IPS-18c (cell line): Measurements from ENCODE around the gene ANO8.
A peak's percentile ranks its signal among the peaks of the same experiment; 100 is the strongest.
"Not testable (repeated sequence)": the region's sequence is repeated elsewhere in the genome, so short reads cannot be mapped to it uniquely, and the experiment has no call there.

Experiments
- H3K4me3 ChIP-seq: 2 replicates; pipeline ENCODE4 v1.7.0; 2013; ENCODE audit warnings: low read depth, mild to moderate bottlenecking, low read length, moderate library complexity; ENCODE audit not compliant: insufficient read depth
- H3K9me3 ChIP-seq: one replicate; pipeline ENCODE4 v1.6.1; 2013; ENCODE audit warnings: mild to moderate bottlenecking, low read length, moderate library complexity; ENCODE audit not compliant: control insufficient read depth, insufficient read depth

The ANO8 gene

DNA sequence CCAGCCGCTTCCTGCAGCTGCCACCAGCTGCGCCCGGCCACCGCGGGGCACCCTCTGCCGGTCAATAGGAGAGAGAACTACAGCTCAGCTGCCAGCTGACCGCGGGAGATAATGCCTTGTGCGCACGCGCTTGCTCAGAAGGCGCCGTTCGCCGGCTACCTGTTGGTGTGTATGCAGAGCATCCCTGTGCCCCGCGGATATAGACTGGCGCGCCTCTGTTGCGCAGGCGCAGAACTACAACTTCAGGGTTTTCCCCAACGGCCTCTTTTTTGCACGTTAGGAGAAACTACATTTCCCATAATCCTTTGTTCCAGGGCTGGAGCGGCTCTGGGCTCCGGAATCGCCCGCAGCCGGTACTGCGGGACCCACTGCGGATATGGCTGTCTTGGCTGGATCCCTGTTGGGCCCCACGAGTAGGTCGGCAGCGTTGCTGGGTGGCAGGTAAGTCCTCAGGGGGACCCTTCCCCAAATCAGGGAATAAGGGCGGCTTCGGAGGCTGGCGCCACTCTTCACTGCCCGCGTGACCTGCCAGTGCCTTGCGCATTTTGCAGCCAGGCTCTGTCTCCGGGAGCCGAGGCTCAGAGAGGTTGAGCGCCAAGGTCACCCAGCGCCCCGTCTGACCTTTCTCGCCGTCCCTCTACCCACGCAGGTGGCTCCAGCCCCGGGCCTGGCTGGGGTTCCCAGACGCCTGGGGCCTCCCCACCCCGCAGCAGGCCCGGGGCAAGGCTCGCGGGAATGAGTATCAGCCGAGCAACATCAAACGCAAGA, 29.0 kb downstream of the ANO8 start, which contains the start of gene MRPL34:
Gene MRPL34 (plus strand): TSS at position 356 of the 768 bp plus-strand sequence. CDS start 21 bp downstream, at position 377.
- peak within 1 kb of the TSS; percentile 85 for H3K4me3 ChIP-seq
- H3K9me3 ChIP-seq, result peaks cover 4% of the 10 kb centered on the region

DNA sequence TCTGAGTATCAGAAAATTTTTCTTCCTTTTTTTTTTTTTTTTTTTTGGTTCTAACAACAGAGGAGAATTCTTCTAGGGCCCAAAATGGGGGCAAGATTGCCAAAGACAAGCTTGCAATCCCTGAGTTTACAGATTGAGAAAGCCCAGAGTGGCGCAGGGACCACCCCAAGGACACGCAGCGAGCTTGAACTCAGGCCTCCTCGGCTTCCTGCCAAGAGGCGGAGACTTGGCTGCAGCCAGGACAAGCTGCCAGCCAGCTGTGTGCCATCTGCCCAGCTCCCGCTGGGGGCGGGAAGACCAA, 29.5 kb downstream of the ANO8 start:
- Histone ChIP-seq H3K9me3 (peaks cover 4% of the 10 kb centered on the region), H3K4me3 (peak overlapping the region; percentile 34; the same call in 1 of the 2 replicates)

DNA sequence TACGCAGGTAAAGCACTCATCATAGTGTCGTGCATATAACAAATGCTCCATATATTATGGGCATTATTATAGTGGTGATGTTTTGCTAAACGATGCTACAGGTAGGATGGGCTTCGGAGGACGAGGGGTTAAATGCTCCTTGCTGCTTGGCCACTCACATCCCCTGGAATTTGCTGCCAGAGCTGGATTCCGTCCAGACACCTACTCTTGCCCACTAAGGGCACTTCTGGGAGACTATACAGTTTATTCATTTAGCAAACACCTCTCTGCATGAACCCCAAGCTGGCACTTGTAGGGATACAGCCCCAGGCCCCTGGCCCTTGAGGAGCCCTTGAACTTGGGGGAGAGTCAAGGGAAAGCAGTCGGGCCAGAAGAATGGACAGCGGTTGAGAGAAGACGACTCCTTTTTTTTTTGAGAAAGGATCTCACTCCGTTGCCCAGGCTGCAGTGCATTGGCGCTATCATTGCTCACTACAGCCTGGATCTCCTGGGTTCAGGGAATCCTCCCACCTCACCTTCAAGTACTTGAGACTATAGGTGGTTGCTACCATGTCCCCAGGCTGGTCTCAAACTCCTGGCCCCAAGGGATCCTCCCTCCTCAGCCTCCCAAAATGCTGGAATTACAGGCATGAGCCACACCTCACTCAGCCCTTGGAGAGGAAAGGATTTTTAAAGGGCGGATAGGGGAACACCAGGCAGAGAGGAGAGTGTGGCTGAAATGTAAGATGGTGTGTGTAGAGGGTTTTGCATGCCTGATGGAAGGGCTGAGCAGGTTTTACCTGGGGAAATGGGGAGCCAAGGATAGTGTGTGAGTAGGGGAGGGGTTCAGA, 30.1 kb downstream of the ANO8 start:
- H3K4me3 ChIP-seq, result peak overlapping the region; percentile 34; the same call in 1 of the 2 replicates

DNA sequence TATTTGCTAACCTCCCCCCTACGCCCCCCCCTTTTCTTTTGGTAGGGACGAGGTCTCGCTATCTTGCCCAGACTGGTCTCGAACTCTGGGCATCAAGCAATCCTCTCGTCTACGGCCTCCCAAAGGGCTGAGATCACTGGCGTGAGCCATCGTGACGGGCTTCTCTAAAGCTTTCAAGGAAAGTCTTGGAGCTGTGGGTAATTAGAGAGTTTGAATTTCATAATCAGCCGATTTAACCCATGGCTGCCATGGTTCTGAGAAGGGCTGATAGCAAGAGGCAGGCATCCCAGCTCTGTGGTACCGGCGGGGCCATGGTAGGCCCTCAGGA, 30.8 kb downstream of the ANO8 start:
- Histone ChIP-seq H3K9me3 (no peaks in the 10 kb centered on the region), H3K4me3 (no peak overlapping the region)

More for the DNA sequence above, 30.1 kb downstream of the ANO8 start:
- no peaks in the 10 kb centered on the region for H3K9me3 ChIP-seq

DNA sequence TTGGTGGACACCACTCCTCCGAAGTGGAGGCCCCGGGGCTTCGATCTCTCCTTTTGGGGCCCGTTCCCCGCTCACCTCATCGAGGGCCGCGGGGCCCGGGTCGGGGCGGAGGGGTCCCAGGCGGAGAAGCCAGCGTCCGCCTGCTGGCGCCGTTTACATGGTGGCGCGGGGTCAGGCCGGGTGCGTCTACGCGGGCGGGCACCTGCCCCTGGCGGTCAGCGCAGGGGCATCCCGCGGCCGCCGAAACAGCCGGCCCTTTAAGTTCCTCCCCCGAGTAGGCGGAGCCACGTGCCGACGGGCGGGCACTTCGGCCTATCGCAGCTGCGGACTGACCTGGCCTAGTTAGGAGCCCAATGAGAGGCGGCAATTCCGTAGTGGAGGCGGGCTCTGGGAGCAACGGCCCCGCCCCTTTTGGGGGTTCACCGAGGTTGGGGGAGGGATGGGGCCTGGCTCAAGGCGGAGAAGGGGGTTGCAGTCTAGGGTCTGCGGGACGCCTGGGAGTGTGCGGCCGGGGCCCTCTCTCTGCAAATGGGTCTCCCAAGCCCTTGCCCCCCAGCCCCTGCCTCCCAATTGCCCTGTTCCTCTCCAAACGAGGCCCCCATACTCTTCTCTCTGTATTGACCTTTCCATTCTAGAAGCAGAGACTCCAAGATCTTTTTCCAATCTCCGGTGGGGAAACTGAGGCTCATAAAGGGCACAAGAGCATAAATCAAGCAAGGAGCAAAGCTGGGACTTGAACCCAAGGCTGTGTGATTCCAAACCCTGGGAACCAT, 31.3 kb downstream of the ANO8 start, which contains the start of gene ABHD8:
Gene ABHD8 (minus strand): TSS at position 259 of the 773 bp plus-strand sequence. CDS start 1,809 bp downstream, outside the sequence.
- peak within 1 kb of the TSS; percentile 59 for H3K4me3 ChIP-seq
- H3K9me3 ChIP-seq, result no peaks in the 10 kb centered on the region

DNA sequence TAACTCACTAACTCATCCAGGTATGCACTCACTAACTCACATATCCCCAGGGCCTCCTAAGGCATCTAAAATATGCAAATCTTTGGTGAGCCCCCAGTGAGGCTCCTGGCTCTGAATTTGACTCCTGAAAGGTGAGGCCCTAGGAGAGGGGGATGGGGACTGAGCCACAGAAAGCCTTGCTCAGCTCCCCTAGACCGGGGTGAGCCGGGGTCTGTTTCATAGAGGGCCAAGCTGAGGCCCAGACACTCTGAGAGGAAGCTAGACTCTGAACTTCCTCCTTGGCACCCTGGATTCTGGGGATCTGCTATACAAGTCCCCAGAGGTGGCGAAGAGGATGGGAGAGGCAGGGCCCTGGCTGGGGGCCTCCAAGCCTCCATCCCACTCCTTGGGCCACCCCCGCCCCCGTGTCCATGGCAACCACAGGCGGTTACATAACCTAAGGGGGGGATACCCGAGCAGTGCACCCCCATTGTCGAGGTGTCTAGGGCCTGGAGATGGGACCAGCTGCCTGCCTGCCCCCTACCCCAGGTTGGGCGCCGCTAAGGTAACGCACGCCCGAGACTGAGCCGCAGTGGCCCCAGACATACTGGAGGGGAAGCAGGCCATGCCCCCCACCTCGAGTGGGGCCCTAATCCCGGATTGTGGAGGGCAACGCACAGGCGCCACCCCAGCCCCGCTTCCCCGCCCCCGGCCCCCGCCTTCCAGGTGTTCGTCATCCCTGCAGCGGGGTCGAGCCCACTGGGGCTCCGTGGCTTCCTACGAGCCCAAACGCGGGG, 32.1 kb downstream of the ANO8 start:
- peak overlapping the region; percentile 59 for H3K4me3 ChIP-seq
- no peaks in the 10 kb centered on the region for H3K9me3 ChIP-seq

DNA sequence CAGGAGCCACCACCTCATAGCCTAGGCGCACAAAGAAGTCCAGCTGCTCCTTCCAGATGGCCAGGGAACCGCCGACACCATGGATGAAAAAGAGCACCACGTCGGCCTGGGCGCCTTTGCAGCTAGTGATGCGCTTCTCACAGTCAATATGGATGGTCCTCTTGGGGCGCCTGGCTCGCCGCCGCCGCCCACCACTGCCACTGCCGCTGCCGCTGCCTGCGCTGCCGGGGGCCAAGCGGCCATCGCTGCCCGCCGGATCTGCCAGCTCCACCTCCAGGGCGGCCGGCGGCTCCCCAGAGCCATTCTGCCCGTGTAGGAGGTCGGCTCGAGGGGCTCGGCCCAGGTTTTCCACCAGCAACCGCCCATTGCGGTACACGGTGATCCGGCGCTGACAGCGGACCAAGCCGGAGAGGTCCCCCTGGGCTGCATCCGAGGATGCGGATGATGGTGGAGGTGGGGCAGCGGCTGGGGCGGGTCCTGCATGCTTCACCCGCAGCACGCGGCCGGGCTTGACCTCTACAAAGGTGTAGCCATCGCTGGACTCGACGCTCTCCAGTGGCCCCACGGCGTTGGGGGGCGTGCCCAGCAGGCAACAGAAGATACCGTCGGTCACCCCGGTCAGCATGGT, 33.5 kb downstream of the ANO8 start:
- Histone ChIP-seq H3K4me3 (no peak overlapping the region), H3K9me3 (no peaks in the 10 kb centered on the region)

DNA sequence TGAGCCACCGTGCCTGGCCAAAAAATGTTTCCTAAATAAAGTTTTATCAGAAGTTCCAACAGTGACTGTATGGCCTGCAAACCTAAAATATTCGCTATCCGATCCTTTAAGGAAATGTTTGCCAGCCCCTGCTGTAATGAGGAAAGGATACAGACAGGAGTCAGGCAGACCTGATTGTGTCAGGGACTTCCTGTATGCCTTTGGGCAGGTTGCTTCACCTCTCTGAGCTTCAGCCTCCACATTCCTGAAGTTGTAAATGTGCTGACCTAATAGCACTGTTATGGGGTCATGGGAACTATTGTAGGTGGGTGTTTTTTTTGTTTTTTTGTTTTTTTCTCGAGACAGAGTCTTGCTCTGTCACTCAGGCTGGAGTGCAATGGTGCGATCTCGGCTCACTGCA, 37.7 kb downstream of the ANO8 start:
- no peak overlapping the region for H3K4me3 ChIP-seq
- no peaks in the 10 kb centered on the region for H3K9me3 ChIP-seq

DNA sequence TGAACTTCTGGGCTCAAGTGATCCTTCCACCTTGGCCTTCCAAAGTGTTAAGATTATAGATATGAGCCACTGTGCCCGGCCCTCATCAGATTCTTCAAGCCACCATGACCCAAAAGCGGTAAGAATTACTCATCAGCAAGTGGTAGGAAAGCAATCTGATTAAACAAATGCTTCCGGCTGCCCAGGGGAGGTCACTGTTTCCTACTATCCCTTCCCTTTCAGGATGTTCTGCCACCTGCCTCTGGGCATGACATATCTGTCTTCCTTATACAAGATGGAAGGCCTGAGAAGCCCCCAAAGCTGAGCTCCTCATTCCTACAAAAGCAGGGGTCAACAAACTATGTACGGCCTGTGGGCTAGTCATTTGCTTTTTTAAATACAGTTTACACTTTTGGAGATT, 38.4 kb downstream of the ANO8 start:
- H3K9me3 ChIP-seq, result no peaks in the 10 kb centered on the region
- H3K4me3 ChIP-seq, result no peak overlapping the region

DNA sequence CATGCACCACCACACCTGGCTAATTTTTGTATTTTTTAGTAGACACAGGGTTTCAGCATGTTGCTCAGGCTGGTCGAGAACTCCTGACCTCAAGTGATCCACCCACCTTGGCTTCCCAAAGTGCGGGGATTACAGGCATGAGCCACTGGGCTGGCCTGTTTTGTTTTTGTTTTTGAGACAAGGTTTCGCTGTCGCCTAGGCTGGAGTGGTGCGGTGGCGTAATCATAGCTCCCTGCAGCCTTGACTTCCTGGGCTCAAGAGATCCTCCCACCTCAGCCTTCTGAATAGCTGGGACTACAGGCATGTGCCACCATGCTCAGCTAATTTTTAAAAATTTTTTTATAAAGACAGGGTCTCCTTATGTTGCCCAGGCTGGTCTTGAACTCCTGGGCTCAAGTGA, 39.1 kb downstream of the ANO8 start:
- not testable (repeated sequence) for H3K9me3 ChIP-seq, H3K4me3 ChIP-seq

DNA sequence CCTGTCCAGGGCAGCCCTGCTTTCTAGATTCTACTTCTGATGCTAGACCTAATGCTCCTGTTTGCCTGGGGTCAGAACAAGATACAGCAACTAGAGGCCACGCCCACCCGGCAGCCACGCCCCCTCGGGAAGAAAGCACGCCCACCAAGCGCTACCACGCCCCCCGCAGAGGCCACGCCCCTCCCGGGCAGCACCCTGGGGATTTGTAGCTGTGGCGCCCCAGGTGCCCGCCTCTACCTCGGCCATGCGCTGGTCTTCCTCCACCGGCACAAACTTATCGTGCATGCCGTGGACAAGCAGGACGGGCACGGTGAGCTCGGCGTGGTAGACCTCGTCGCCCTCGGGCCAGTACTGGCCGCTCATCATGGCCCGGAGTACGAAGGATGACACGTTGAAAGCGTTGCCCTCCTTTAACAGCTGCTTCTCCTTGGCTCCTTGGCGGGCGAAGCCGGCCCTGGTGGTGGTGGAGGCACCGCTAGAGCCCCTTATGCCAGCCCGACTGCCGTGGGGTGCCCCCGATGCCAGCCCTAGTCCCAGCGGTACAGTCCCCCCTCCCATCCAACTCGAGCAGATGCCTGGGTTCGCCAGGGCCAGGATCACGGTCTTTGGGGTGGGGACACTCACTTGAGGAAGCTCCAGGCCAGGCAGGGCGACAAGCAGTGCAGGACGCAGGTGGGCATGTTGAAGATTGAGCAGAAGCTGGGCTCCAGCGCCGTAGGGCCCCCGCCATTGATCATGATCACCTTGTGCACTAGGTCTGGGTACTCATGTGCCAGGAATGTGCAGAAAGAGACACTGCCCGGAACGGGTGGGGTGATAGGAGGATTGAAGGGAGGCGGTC, 40.4 kb downstream of the ANO8 start:
- Histone ChIP-seq H3K9me3 (no peaks in the 10 kb centered on the region), H3K4me3 (peak overlapping the region; percentile 28; the same call in 1 of the 2 replicates)

DNA sequence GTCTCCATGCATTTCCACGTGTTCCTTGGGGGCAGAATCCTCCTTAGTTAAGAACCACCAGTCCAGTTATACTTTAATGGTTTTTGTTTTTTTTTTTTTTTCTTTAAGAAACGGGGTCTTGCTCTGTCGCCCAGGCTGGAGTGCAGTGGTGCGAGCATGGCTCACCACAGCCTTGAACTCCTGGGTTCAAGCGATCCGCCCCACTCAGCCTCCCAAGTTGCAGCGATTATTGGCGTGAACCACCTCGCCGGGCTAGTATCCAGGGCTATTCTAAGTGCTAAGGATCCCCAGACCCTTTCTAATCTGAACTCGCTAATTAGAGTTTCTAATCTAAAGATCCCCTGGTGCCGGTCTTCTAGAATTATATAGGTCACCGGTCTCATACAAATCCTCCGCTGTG, 41.0 kb downstream of the ANO8 start:
- Histone ChIP-seq H3K4me3 (peak overlapping the region; percentile 28), H3K9me3 (no peaks in the 10 kb centered on the region)

DNA sequence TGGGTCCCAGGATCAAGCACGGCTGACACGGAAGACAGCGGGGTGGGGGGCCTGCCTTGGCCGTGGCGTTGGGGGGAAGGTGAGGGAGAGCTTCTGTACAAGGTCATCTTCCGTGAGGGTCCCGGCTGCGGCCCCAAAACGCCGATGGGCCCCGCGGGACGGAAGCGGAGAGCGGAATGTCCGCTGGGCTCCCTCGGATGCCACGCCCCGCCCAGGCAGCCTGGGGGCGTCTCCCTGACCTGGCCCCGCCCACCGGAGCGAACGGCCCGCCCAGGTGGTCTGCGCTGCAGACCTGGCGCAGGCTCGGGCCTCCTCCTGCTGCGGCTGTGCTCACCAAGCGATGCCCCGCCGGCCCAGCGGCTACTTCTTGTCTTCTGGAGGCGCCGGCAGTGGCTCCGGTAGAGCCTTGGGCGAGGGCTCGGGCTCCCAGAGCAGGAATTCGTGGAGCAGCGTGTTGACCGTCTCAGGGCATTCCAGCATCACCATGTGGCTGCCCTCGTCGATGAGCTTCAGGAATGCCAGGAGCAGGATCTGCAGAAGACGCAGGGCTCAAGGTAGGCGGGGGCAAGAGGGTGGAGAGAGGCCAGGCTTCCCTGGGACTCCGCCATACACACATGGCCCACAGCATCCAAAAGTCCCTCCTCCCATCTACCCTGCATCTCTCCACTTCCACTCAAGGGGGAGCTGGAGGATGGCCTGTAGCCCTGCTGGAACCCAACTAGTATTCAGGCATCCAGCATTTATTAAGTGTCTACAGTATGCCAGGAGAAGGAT, 42.2 kb downstream of the ANO8 start:
- peak overlapping the region; percentile 67 for H3K4me3 ChIP-seq
- H3K9me3 ChIP-seq, result no peaks in the 10 kb centered on the region

DNA sequence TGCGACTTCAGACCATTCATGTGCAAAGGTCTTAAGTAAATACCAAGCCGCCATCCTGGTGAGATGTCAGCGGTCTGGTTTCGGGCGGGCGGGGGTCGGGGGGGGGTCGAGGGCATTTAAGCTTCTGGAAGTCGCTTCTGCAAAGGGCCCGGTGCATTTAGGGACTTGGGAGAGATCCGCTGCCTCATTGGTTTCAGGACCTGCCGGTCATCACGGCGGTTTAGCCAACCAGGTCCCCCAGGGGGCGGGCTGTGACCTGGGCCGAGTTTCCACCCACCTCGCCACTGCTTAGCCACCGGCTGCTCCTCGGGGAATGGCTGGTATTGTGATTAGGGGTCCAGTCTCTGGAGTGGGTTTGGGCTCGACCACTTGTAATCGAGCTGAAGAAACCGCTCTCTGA, 45.2 kb downstream of the ANO8 start:
- Histone ChIP-seq H3K9me3 (no peaks in the 10 kb centered on the region), H3K4me3 (no peak overlapping the region)

DNA sequence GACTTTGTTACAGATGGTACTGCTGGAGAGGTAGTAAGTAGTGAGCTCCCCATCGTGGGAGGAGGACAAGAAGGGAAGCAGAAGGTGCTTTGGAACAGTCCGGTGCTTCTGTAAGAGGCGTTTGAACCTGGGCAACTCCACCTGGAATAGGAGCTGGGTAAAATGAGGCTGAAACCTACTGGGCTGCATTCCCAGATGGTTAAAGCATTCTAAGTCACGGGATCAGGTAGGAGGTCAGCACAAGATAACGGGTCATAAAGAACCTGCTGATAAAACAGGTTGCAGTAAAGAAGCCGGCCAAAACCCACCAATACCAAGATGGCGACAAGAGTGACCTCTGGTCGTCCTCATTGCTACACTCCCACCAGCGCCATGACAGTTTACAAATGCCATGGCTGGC, 47.9 kb downstream of the ANO8 start:
- H3K4me3 ChIP-seq, result no peak overlapping the region
- no peaks in the 10 kb centered on the region for H3K9me3 ChIP-seq
